ENCODE results near the gene THPO.

THPO gene

GRCh38 chr3:184389935-184390528 is 12.0 kb upstream of the THPO start:
- no peak for TF ChIP-seq GATA3 (IDR thresholded peaks at IDR 0.05; ENCODE audit: low read depth, low read length)
- TF ChIP-seq GATA2 (IDR thresholded peaks at IDR 0.05; ENCODE audit: low read depth, low read length) = no peak

- TF ChIP-seq GATA2 (IDR thresholded peaks at IDR 0.05; ENCODE audit: low read depth, low read length) = no peak
- no peak for TF ChIP-seq GATA3 (IDR thresholded peaks at IDR 0.05; ENCODE audit: low read depth, low read length)
Measured at GRCh38 chr3:184389384-184389783, 11.4 kb upstream of the THPO start.

GRCh38 chr3:184388936-184389230 is 10.9 kb upstream of the THPO start:
- TF ChIP-seq GATA3 (IDR thresholded peaks at IDR 0.05; ENCODE audit: low read depth, low read length) (no peak), GATA2 (IDR thresholded peaks at IDR 0.05; ENCODE audit: low read depth, low read length) (no peak)

GRCh38 chr3:184388164-184388935 is 10.3 kb upstream of the THPO start:
- TF ChIP-seq GATA2 (IDR thresholded peaks at IDR 0.05; ENCODE audit: low read depth, low read length) (no peak), GATA3 (IDR thresholded peaks at IDR 0.05; ENCODE audit: low read depth, low read length) (no peak)

- no peak for TF ChIP-seq GATA2 (IDR thresholded peaks at IDR 0.05; ENCODE audit: low read depth, low read length)
- TF ChIP-seq GATA3 (IDR thresholded peaks at IDR 0.05; ENCODE audit: low read depth, low read length) = no peak
Measured at GRCh38 chr3:184387174-184387714, 9.2 kb upstream of the THPO start.

GRCh38 chr3:184386047-184386806 is 8.2 kb upstream of the THPO start:
- no peak for TF ChIP-seq GATA3 (IDR thresholded peaks at IDR 0.05; ENCODE audit: low read depth, low read length)

- TF ChIP-seq GATA2 (IDR thresholded peaks at IDR 0.05; ENCODE audit: low read depth, low read length) = no peak
- no peak for TF ChIP-seq GATA3 (IDR thresholded peaks at IDR 0.05; ENCODE audit: low read depth, low read length)
Measured at GRCh38 chr3:184384856-184385422, 6.9 kb upstream of the THPO start.

- no peak for TF ChIP-seq GATA2 (IDR thresholded peaks at IDR 0.05; ENCODE audit: low read depth, low read length)
Measured at GRCh38 chr3:184384342-184384741, 6.3 kb upstream of the THPO start.

GRCh38 chr3:184383033-184383740 is 5.2 kb upstream of the THPO start:
- no peak for TF ChIP-seq GATA3 (IDR thresholded peaks at IDR 0.05; ENCODE audit: low read depth, low read length)
- TF ChIP-seq GATA2 (IDR thresholded peaks at IDR 0.05; ENCODE audit: low read depth, low read length) = no peak

- TF ChIP-seq GATA2 (IDR thresholded peaks at IDR 0.05; ENCODE audit: low read depth, low read length) (no peak), GATA3 (IDR thresholded peaks at IDR 0.05; ENCODE audit: low read depth, low read length) (no peak)
Measured at GRCh38 chr3:184382326-184383032, 4.5 kb upstream of the THPO start.

GRCh38 chr3:184381261-184382224 is 3.5 kb upstream of the THPO start:
- no peak for TF ChIP-seq GATA2 (IDR thresholded peaks at IDR 0.05; ENCODE audit: low read depth, low read length)
- TF ChIP-seq GATA3 (IDR thresholded peaks at IDR 0.05; ENCODE audit: low read depth, low read length) = no peak

GRCh38 chr3:184380627-184381260 is 2.7 kb upstream of the THPO start:
- no peak for TF ChIP-seq GATA3 (IDR thresholded peaks at IDR 0.05; ENCODE audit: low read depth, low read length)
- no peak for TF ChIP-seq GATA2 (IDR thresholded peaks at IDR 0.05; ENCODE audit: low read depth, low read length)

All from SH-SY5Y (cell line).